ENCODE measurements around the gene SNTG2. TPM values are rescaled to one million over a fixed set of nuclear protein-coding genes. Genes with fewer than 3 reads are reported as not detected.
"Not testable (repeated sequence)": the region's sequence is repeated elsewhere in the genome, so short reads cannot be mapped to it uniquely, and the experiment has no call there.

Gene SNTG2
- total RNA-seq = 0.15 TPM in 1 of 2 replicates, not detected in the other

GRCh38 chr2:950080-950966, at the start of gene SNTG2:
SNTG2 (plus strand) TSS chr2:950849; CDS start chr2:950997, 148 bp downstream.
- DNase-seq (ENCODE audit: low read depth) = no peak

GRCh38 chr2:902584-902983, 48.1 kb upstream of the SNTG2 start:
- no peak for DNase-seq (ENCODE audit: low read depth)

- DNase-seq (ENCODE audit: low read depth) = no peak
Measured at GRCh38 chr2:903223-903900, 47.3 kb upstream of the SNTG2 start.

GRCh38 chr2:904246-905024, 46.2 kb upstream of the SNTG2 start:
- no peak for DNase-seq (ENCODE audit: low read depth)

GRCh38 chr2:905091-905832, 45.4 kb upstream of the SNTG2 start:
- no peak for DNase-seq (ENCODE audit: low read depth)

- DNase-seq (ENCODE audit: low read depth) = no peak
Measured at GRCh38 chr2:905833-906140, 44.9 kb upstream of the SNTG2 start.

- DNase-seq (ENCODE audit: low read depth) = no peak
Measured at GRCh38 chr2:907706-908105, 42.9 kb upstream of the SNTG2 start.

- no peak for DNase-seq (ENCODE audit: low read depth)
Measured at GRCh38 chr2:908568-908967, 42.1 kb upstream of the SNTG2 start.

- DNase-seq (ENCODE audit: low read depth) = not testable (repeated sequence)
Measured at GRCh38 chr2:909764-910379, 40.8 kb upstream of the SNTG2 start.

GRCh38 chr2:910698-911097, 40.0 kb upstream of the SNTG2 start:
- no peak for DNase-seq (ENCODE audit: low read depth)

- DNase-seq (ENCODE audit: low read depth) = no peak
Measured at GRCh38 chr2:915979-916378, 34.7 kb upstream of the SNTG2 start.

- no peak for DNase-seq (ENCODE audit: low read depth)
Measured at GRCh38 chr2:916935-917334, 33.7 kb upstream of the SNTG2 start.

GRCh38 chr2:919672-920071, 31.0 kb upstream of the SNTG2 start:
- no peak for DNase-seq (ENCODE audit: low read depth)

- DNase-seq (ENCODE audit: low read depth) = no peak
Measured at GRCh38 chr2:920573-920972, 30.1 kb upstream of the SNTG2 start.

- no peak for DNase-seq (ENCODE audit: low read depth)
Measured at GRCh38 chr2:920999-921398, 29.6 kb upstream of the SNTG2 start.

- DNase-seq (ENCODE audit: low read depth) = no peak
Measured at GRCh38 chr2:922185-922584, 28.5 kb upstream of the SNTG2 start.

- no peak for DNase-seq (ENCODE audit: low read depth)
Measured at GRCh38 chr2:923832-924601, 26.6 kb upstream of the SNTG2 start.

GRCh38 chr2:924701-925100, 25.9 kb upstream of the SNTG2 start:
- no peak for DNase-seq (ENCODE audit: low read depth)

- DNase-seq (ENCODE audit: low read depth) = no peak
Measured at GRCh38 chr2:925309-925708, 25.3 kb upstream of the SNTG2 start.

GRCh38 chr2:925711-926110, 24.9 kb upstream of the SNTG2 start:
- DNase-seq (ENCODE audit: low read depth) = no peak
